HEK293 (cell line): ENCODE measurements around the gene TMPRSS6.

Experiments
- CTCF ChIP-seq: fragments of 450-650 bp; formaldehyde crosslinking; IDR thresholded peaks from 2 replicates; pipeline ENCODE4 v1.5.1; 2016; ENCODE audit warnings: missing biosample characterization, missing genetic modification characterization
- MEIS1 ChIP-seq: sonication (generic); formaldehyde crosslinking; IDR thresholded peaks from 2 replicates; pipeline ENCODE4 v1.8.1; 2022; ENCODE audit warnings: missing genetic modification reagents, mild to moderate bottlenecking, borderline replicate concordance
- SCRT1 ChIP-seq: fragments of 450-650 bp; formaldehyde crosslinking; IDR thresholded peaks from 2 replicates; pipeline ENCODE4 v1.5.1; 2016; ENCODE audit warnings: missing biosample characterization, missing genetic modification characterization, borderline replicate concordance
- ZNF24 ChIP-seq: fragments of 450-650 bp; formaldehyde crosslinking; IDR thresholded peaks from 2 replicates; pipeline ENCODE4 v1.5.1; 2016; ENCODE audit warnings: missing biosample characterization, missing genetic modification characterization
- ZNF366 ChIP-seq: fragments of 450-650 bp; formaldehyde crosslinking; conservative IDR thresholded peaks from 2 replicates; pipeline ENCODE4 v1.5.1; 2016; ENCODE audit warnings: missing biosample characterization, missing genetic modification characterization
- ZNF501 ChIP-seq: fragments of 450-650 bp; formaldehyde crosslinking; IDR thresholded peaks from 2 replicates; pipeline ENCODE4 v1.5.1; 2016; ENCODE audit warnings: missing biosample characterization, missing genetic modification characterization
- ZNF510 ChIP-seq: fragments of 450-650 bp; formaldehyde crosslinking; IDR thresholded peaks from 2 replicates; pipeline ENCODE4 v1.5.1; 2018; ENCODE audit warnings: mild to moderate bottlenecking, missing genetic modification characterization, missing biosample characterization; ENCODE audit not compliant: insufficient replicate concordance
- ZNF621 ChIP-seq: fragments of 450-650 bp; formaldehyde crosslinking; IDR thresholded peaks from 2 replicates; pipeline ENCODE4 v1.5.1; 2017; ENCODE audit warnings: missing biosample characterization, missing genetic modification characterization
- ZNF677 ChIP-seq: fragments of 450-650 bp; IDR thresholded peaks from 2 replicates; pipeline ENCODE4 v1.5.0; 2018; ENCODE audit warnings: missing biosample characterization, mild to moderate bottlenecking, missing genetic modification characterization, moderate library complexity
- ZNF704 ChIP-seq: fragments of 450-650 bp; formaldehyde crosslinking; IDR thresholded peaks from 2 replicates; pipeline ENCODE4 v1.5.1; 2016; ENCODE audit warnings: missing biosample characterization, missing genetic modification characterization
- ZSCAN23 ChIP-seq: fragments of 450-650 bp; formaldehyde crosslinking; IDR thresholded peaks from 2 replicates; pipeline ENCODE4 v1.5.1; 2016; ENCODE audit warnings: missing biosample characterization, missing genetic modification characterization
- TF ChIP-seq, protein P1 (sequence below): fragments of 450-650 bp; formaldehyde crosslinking; IDR thresholded peaks from 2 replicates; pipeline ENCODE4 v1.5.1; 2016; ENCODE audit warnings: missing biosample characterization, missing genetic modification characterization
- TF ChIP-seq, protein P2 (sequence below): fragments of 450-650 bp; formaldehyde crosslinking; IDR thresholded peaks from 2 replicates; pipeline ENCODE4 v1.5.1; 2016; ENCODE audit warnings: missing biosample characterization, missing genetic modification characterization, low read depth

- TF ChIP-seq SCRT1 (tag by site-specific recombination) (no peak), CTCF (tag by site-specific recombination) (no peak), ZNF366 (tag by site-specific recombination) (no peak), ZSCAN23 (no peak), MEIS1 (CRISPR knock-in tag) (no peak), ZNF677 (no peak), ZNF510 (tag by site-specific recombination) (no peak), ZNF501 (tag by site-specific recombination) (no peak), ZNF621 (no peak), ZNF24 (tag by site-specific recombination) (no peak), ZNF704 (tag by site-specific recombination) (no peak)
- TF ChIP-seq, protein P1, sequence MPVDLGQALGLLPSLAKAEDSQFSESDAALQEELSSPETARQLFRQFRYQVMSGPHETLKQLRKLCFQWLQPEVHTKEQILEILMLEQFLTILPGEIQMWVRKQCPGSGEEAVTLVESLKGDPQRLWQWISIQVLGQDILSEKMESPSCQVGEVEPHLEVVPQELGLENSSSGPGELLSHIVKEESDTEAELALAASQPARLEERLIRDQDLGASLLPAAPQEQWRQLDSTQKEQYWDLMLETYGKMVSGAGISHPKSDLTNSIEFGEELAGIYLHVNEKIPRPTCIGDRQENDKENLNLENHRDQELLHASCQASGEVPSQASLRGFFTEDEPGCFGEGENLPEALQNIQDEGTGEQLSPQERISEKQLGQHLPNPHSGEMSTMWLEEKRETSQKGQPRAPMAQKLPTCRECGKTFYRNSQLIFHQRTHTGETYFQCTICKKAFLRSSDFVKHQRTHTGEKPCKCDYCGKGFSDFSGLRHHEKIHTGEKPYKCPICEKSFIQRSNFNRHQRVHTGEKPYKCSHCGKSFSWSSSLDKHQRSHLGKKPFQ (tag by site-specific recombination): no peak
- TF ChIP-seq, protein P2, sequence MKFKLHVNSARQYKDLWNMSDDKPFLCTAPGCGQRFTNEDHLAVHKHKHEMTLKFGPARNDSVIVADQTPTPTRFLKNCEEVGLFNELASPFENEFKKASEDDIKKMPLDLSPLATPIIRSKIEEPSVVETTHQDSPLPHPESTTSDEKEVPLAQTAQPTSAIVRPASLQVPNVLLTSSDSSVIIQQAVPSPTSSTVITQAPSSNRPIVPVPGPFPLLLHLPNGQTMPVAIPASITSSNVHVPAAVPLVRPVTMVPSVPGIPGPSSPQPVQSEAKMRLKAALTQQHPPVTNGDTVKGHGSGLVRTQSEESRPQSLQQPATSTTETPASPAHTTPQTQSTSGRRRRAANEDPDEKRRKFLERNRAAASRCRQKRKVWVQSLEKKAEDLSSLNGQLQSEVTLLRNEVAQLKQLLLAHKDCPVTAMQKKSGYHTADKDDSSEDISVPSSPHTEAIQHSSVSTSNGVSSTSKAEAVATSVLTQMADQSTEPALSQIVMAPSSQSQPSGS (tag by site-specific recombination): no peak
Measured at GRCh38 chr22:37088108-37088605, 21.4 kb downstream of the TMPRSS6 start.
